ENCODE results near the gene FLCN.
"Not testable (repeated sequence)": the region's sequence is repeated elsewhere in the genome, so short reads cannot be mapped to it uniquely, and the experiment has no call there.

FLCN gene

GRCh38 chr17:17184985-17185757 lies 51.8 kb downstream of the FLCN start:
- not testable (repeated sequence) for DNase-seq (ENCODE audit: low read depth)

- DNase-seq (ENCODE audit: low read depth): no peak
Observed at GRCh38 chr17:17183744-17184143, 53.2 kb downstream of the FLCN start.

GRCh38 chr17:17182598-17183136 lies 54.3 kb downstream of the FLCN start:
- no peak for DNase-seq (ENCODE audit: low read depth)

- DNase-seq (ENCODE audit: low read depth): no peak
Observed at GRCh38 chr17:17181666-17182597, 55.0 kb downstream of the FLCN start.

- no peak for DNase-seq (ENCODE audit: low read depth)
Observed at GRCh38 chr17:17180741-17181525, 56.0 kb downstream of the FLCN start.

GRCh38 chr17:17180141-17180603 lies 56.8 kb downstream of the FLCN start:
- no peak for DNase-seq (ENCODE audit: low read depth)

GRCh38 chr17:17179371-17179827 lies 57.6 kb downstream of the FLCN start:
- no peak for DNase-seq (ENCODE audit: low read depth)

- no peak for DNase-seq (ENCODE audit: low read depth)
Observed at GRCh38 chr17:17177176-17177575, 59.8 kb downstream of the FLCN start.

GRCh38 chr17:17176341-17176740 lies 60.6 kb downstream of the FLCN start:
- no peak for DNase-seq (ENCODE audit: low read depth)

GRCh38 chr17:17175917-17176316 lies 61.1 kb downstream of the FLCN start:
- DNase-seq (ENCODE audit: low read depth): no peak

GRCh38 chr17:17175340-17175739 lies 61.6 kb downstream of the FLCN start:
- DNase-seq (ENCODE audit: low read depth): no peak

GRCh38 chr17:17173921-17174320 lies 63.0 kb downstream of the FLCN start:
- no peak for DNase-seq (ENCODE audit: low read depth)

- no peak for DNase-seq (ENCODE audit: low read depth)
Observed at GRCh38 chr17:17172990-17173389, 64.0 kb downstream of the FLCN start.

GRCh38 chr17:17172001-17172939 lies 64.7 kb downstream of the FLCN start:
- DNase-seq (ENCODE audit: low read depth): no peak

- DNase-seq (ENCODE audit: low read depth): no peak
Observed at GRCh38 chr17:17171186-17171585, 65.8 kb downstream of the FLCN start.

- no peak for DNase-seq (ENCODE audit: low read depth)
Observed at GRCh38 chr17:17170346-17170985, 66.5 kb downstream of the FLCN start.

- no peak for DNase-seq (ENCODE audit: low read depth)
Observed at GRCh38 chr17:17169396-17169795, 67.6 kb downstream of the FLCN start.

- DNase-seq (ENCODE audit: low read depth): no peak
Observed at GRCh38 chr17:17168401-17168800, 68.6 kb downstream of the FLCN start.

GRCh38 chr17:17167986-17168385 lies 69.0 kb downstream of the FLCN start:
- DNase-seq (ENCODE audit: low read depth): no peak

- no peak for DNase-seq (ENCODE audit: low read depth)
Observed at GRCh38 chr17:17167356-17167755, 69.6 kb downstream of the FLCN start.

All from stromal cell of bone marrow (primary cell).